COR-L47 (cell line): ENCODE measurements around the gene PNMA8B.

Source experiments
- DNase-seq: peaks from one replicate; lab custom pipeline; 2025; lab: John Stamatoyannopoulos, UW

Gene PNMA8B

GRCh38 chr19:46487802-46488445 is 7.7 kb downstream of the PNMA8B start:
- DNase-seq: peak; percentile 65

- DNase-seq: no peak
Observed at GRCh38 chr19:46487178-46487801, 8.4 kb downstream of the PNMA8B start.

- no peak for DNase-seq
Observed at GRCh38 chr19:46486358-46486757, 9.3 kb downstream of the PNMA8B start.

- no peak for DNase-seq
Observed at GRCh38 chr19:46484656-46485055, 11.0 kb downstream of the PNMA8B start.

- DNase-seq: no peak
Observed at GRCh38 chr19:46482631-46483030, 13.0 kb downstream of the PNMA8B start.

GRCh38 chr19:46481947-46482346 is 13.7 kb downstream of the PNMA8B start:
- no peak for DNase-seq

- DNase-seq: no peak
Observed at GRCh38 chr19:46481223-46481848, 14.3 kb downstream of the PNMA8B start.

GRCh38 chr19:46480415-46480814 is 15.3 kb downstream of the PNMA8B start:
- no peak for DNase-seq

GRCh38 chr19:46478356-46478986 is 17.2 kb downstream of the PNMA8B start:
- DNase-seq: peak; percentile 7

GRCh38 chr19:46475986-46476385 is 19.7 kb downstream of the PNMA8B start:
- DNase-seq: no peak

- DNase-seq: no peak
Observed at GRCh38 chr19:46474211-46474610, 21.5 kb downstream of the PNMA8B start.

GRCh38 chr19:46472592-46472991 is 23.1 kb downstream of the PNMA8B start:
- DNase-seq: no peak

GRCh38 chr19:46471811-46472543 is 23.7 kb downstream of the PNMA8B start:
- DNase-seq: no peak

GRCh38 chr19:46471116-46471733 is 24.4 kb downstream of the PNMA8B start, which contains the start of gene PNMA8A:
Gene PNMA8A (minus strand): TSS chr19:46471563. CDS start chr19:46471035, 528 bp downstream.
- peak; percentile 91 for DNase-seq

GRCh38 chr19:46470376-46470775 is 25.3 kb downstream of the PNMA8B start:
- DNase-seq: no peak

GRCh38 chr19:46469541-46470185 is 26.0 kb downstream of the PNMA8B start:
- DNase-seq: no peak

- no peak for DNase-seq
Observed at GRCh38 chr19:46466536-46467196, 29.0 kb downstream of the PNMA8B start.

- no peak for DNase-seq
Observed at GRCh38 chr19:46463516-46463915, 32.2 kb downstream of the PNMA8B start.

- DNase-seq: no peak
Observed at GRCh38 chr19:46461537-46461936, 34.1 kb downstream of the PNMA8B start.

GRCh38 chr19:46460981-46461380 is 34.7 kb downstream of the PNMA8B start:
- DNase-seq: no peak

- no peak for DNase-seq
Observed at GRCh38 chr19:46460055-46460454, 35.6 kb downstream of the PNMA8B start.
